HG03159 (cell line): ENCODE data around the gene LRCOL1.

Experiments
- ATAC-seq: cut with Tn5 transposase; IDR thresholded peaks from one replicate; pipeline ENCODE4 v1.9.1; 2021; ENCODE audit warnings: mild to moderate bottlenecking, moderate library complexity; ENCODE audit not compliant: unreplicated experiment

LRCOL1 gene

GRCh38 chr12:132637811-132638210 is 27.4 kb upstream of the LRCOL1 start:
- no peak for ATAC-seq

- no peak for ATAC-seq
Observed at GRCh38 chr12:132635076-132635955, 24.9 kb upstream of the LRCOL1 start.

GRCh38 chr12:132634411-132634990 is 24.1 kb upstream of the LRCOL1 start:
- ATAC-seq, result no peak

- ATAC-seq, result no peak
Observed at GRCh38 chr12:132633901-132634300, 23.5 kb upstream of the LRCOL1 start.

- no peak for ATAC-seq
Observed at GRCh38 chr12:132633398-132633797, 23.0 kb upstream of the LRCOL1 start.

- ATAC-seq, result no peak
Observed at GRCh38 chr12:132632521-132633228, 22.3 kb upstream of the LRCOL1 start.

- no peak for ATAC-seq
Observed at GRCh38 chr12:132631666-132632065, 21.3 kb upstream of the LRCOL1 start.

- ATAC-seq, result no peak
Observed at GRCh38 chr12:132630672-132631071, 20.3 kb upstream of the LRCOL1 start.

GRCh38 chr12:132629330-132629729 is 18.9 kb upstream of the LRCOL1 start:
- ATAC-seq, result no peak

- ATAC-seq, result no peak
Observed at GRCh38 chr12:132625731-132626430, 15.5 kb upstream of the LRCOL1 start.

- no peak for ATAC-seq
Observed at GRCh38 chr12:132624910-132625630, 14.7 kb upstream of the LRCOL1 start.

- no peak for ATAC-seq
Observed at GRCh38 chr12:132624186-132624855, 13.9 kb upstream of the LRCOL1 start.

GRCh38 chr12:132623072-132623869 is 12.9 kb upstream of the LRCOL1 start:
- ATAC-seq, result no peak

GRCh38 chr12:132622437-132623071 is 12.2 kb upstream of the LRCOL1 start:
- ATAC-seq, result no peak

GRCh38 chr12:132621657-132622435 is 11.5 kb upstream of the LRCOL1 start:
- ATAC-seq, result no peak

GRCh38 chr12:132620899-132621656 is 10.7 kb upstream of the LRCOL1 start:
- no peak for ATAC-seq
